ENCODE results near the gene OR8B4. TPM values are rescaled to one million over a fixed set of nuclear protein-coding genes. Genes with fewer than 3 reads are reported as not detected.
"Not testable (repeated sequence)": the region's sequence is repeated elsewhere in the genome, so short reads cannot be mapped to it uniquely, and the experiment has no call there.

Gene OR8B4
- not detected for total RNA-seq
- long read RNA-seq = 0 reads

- no peak for DNase-seq (ENCODE audit: low spot score)
Measured at GRCh38 chr11:124424384-124424921, at the start of gene OR8B4. TSS of gene OR8B4 (minus strand) at chr11:124424871. CDS start at chr11:124424871, 0 bp downstream.

GRCh38 chr11:124474079-124474478 lies 49.4 kb upstream of the OR8B4 start:
- DNase-seq (ENCODE audit: low spot score) = no peak

GRCh38 chr11:124473476-124473875 lies 48.8 kb upstream of the OR8B4 start:
- DNase-seq (ENCODE audit: low spot score) = no peak

- no peak for DNase-seq (ENCODE audit: low spot score)
Measured at GRCh38 chr11:124470561-124471227, 46.0 kb upstream of the OR8B4 start.

- no peak for DNase-seq (ENCODE audit: low spot score)
Measured at GRCh38 chr11:124467381-124467927, 42.8 kb upstream of the OR8B4 start.

- DNase-seq (ENCODE audit: low spot score) = no peak
Measured at GRCh38 chr11:124465368-124465767, 40.7 kb upstream of the OR8B4 start.

GRCh38 chr11:124463990-124464389 lies 39.3 kb upstream of the OR8B4 start:
- DNase-seq (ENCODE audit: low spot score) = no peak

GRCh38 chr11:124463324-124463723 lies 38.7 kb upstream of the OR8B4 start:
- no peak for DNase-seq (ENCODE audit: low spot score)

GRCh38 chr11:124460459-124460858 lies 35.8 kb upstream of the OR8B4 start:
- DNase-seq (ENCODE audit: low spot score) = no peak

GRCh38 chr11:124459379-124459778 lies 34.7 kb upstream of the OR8B4 start:
- DNase-seq (ENCODE audit: low spot score) = not testable (repeated sequence)

GRCh38 chr11:124454552-124454951 lies 29.9 kb upstream of the OR8B4 start:
- no peak for DNase-seq (ENCODE audit: low spot score)

- DNase-seq (ENCODE audit: low spot score) = no peak
Measured at GRCh38 chr11:124446916-124447315, 22.2 kb upstream of the OR8B4 start.

GRCh38 chr11:124445646-124446150 lies 21.0 kb upstream of the OR8B4 start, which contains the start of gene OR8B8:
TSS of gene OR8B8 (minus strand) at chr11:124445696. CDS start at chr11:124441085, 4,611 bp downstream.
- DNase-seq (ENCODE audit: low spot score) = no peak

- no peak for DNase-seq (ENCODE audit: low spot score)
Measured at GRCh38 chr11:124442847-124443246, 18.2 kb upstream of the OR8B4 start.

GRCh38 chr11:124442442-124442841 lies 17.8 kb upstream of the OR8B4 start:
- no peak for DNase-seq (ENCODE audit: low spot score)

GRCh38 chr11:124441519-124441918 lies 16.8 kb upstream of the OR8B4 start:
- no peak for DNase-seq (ENCODE audit: low spot score)

GRCh38 chr11:124441081-124441480 lies 16.4 kb upstream of the OR8B4 start:
- DNase-seq (ENCODE audit: low spot score) = no peak

GRCh38 chr11:124440608-124441007 lies 15.9 kb upstream of the OR8B4 start:
- DNase-seq (ENCODE audit: low spot score) = no peak

- DNase-seq (ENCODE audit: low spot score) = no peak
Measured at GRCh38 chr11:124434699-124435098, 10.0 kb upstream of the OR8B4 start.

GRCh38 chr11:124429599-124429998 lies 4.9 kb upstream of the OR8B4 start:
- DNase-seq (ENCODE audit: low spot score) = no peak

GRCh38 chr11:124421043-124421442 lies 3.6 kb downstream of the OR8B4 start:
- no peak for DNase-seq (ENCODE audit: low spot score)

- no peak for DNase-seq (ENCODE audit: low spot score)
Measured at GRCh38 chr11:124415356-124415923, 9.2 kb downstream of the OR8B4 start.
